GM23338 (cell line): Measurements from ENCODE around the gene DRAM1.

ENCODE experiments used
- EZH2 ChIP-seq: fragments of 200-600 bp; sonication (generic); IDR thresholded peaks from one replicate; pipeline ENCODE4 v1.8.0; 2017; ENCODE audit warnings: antibody characterized with exemption, mild to moderate bottlenecking, low read depth; ENCODE audit not compliant: unreplicated experiment
- TF ChIP-seq, protein P1 (sequence below), 2 experiments: fragments of 200-600 bp in 1 of 2; sonication (generic) in 1 of 2; conservative IDR thresholded peaks; 2 replicates each; pipeline versions ENCODE4 v1.5.1 to v1.6.1; 2016 to 2017; ENCODE audit warnings: antibody characterized with exemption in 2 of 2, low read depth in 2 of 2, mild to moderate bottlenecking in 2 of 2, moderate library complexity in 1 of 2

- TF ChIP-seq, protein P1, sequence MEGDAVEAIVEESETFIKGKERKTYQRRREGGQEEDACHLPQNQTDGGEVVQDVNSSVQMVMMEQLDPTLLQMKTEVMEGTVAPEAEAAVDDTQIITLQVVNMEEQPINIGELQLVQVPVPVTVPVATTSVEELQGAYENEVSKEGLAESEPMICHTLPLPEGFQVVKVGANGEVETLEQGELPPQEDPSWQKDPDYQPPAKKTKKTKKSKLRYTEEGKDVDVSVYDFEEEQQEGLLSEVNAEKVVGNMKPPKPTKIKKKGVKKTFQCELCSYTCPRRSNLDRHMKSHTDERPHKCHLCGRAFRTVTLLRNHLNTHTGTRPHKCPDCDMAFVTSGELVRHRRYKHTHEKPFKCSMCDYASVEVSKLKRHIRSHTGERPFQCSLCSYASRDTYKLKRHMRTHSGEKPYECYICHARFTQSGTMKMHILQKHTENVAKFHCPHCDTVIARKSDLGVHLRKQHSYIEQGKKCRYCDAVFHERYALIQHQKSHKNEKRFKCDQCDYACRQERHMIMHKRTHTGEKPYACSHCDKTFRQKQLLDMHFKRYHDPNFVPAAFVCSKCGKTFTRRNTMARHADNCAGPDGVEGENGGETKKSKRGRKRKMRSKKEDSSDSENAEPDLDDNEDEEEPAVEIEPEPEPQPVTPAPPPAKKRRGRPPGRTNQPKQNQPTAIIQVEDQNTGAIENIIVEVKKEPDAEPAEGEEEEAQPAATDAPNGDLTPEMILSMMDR (conservative IDR thresholded peaks at IDR 0.05; ENCODE audit: low read depth in 2 of 2): no peak
- TF ChIP-seq EZH2: no peak
Observed at GRCh38 chr12:101933866-101934514, 56.6 kb downstream of the DRAM1 start.
